Measurements from ENCODE around the gene THAP8. TPM values are rescaled to one million over a fixed set of nuclear protein-coding genes. Genes with fewer than 3 reads are reported as not detected.

The THAP8 gene
- total RNA-seq, 6 experiments from 2014 or later: 5.2 to 6.4 (median 5.5) TPM

GRCh38 chr19:35990156-35990555 is 63.9 kb downstream of the THAP8 start:
- Mint-ChIP-seq H3K9me3 (0 out of 2 replicates have a peak, but pooled peaks cover 4% of the 10 kb centered on the region), H3K27ac (no peak overlapping the region), H3K4me1 (ENCODE audit: low read depth) (peaks cover 5% of the 10 kb centered on the region), H3K4me3 (no peak overlapping the region), H3K36me3 (ENCODE audit: low read depth) (no peaks in the 10 kb centered on the region), H3K27me3 (ENCODE audit: insufficient read depth) (peaks cover 37% of the 10 kb centered on the region)
- DNase-seq: no peak
- TF ChIP-seq CTCF (IDR thresholded peaks at IDR 0.05): no peak

GRCh38 chr19:35988824-35989223 is 65.3 kb downstream of the THAP8 start:
- no peak overlapping the region for H3K4me3 Mint-ChIP-seq
- H3K4me1 Mint-ChIP-seq (ENCODE audit: low read depth): no peaks in the 10 kb centered on the region
- no peak for DNase-seq
- H3K27me3 Mint-ChIP-seq (ENCODE audit: insufficient read depth): peaks cover 46% of the 10 kb centered on the region
- no peak for TF ChIP-seq CTCF (IDR thresholded peaks at IDR 0.05)
- H3K36me3 Mint-ChIP-seq (ENCODE audit: low read depth): no peaks in the 10 kb centered on the region
- H3K9me3 Mint-ChIP-seq: 0 out of 2 replicates have a peak, but pooled peaks cover 4% of the 10 kb centered on the region
- no peak overlapping the region for H3K27ac Mint-ChIP-seq

- Mint-ChIP-seq H3K27ac (no peak overlapping the region), H3K4me1 (ENCODE audit: low read depth) (no peaks in the 10 kb centered on the region), H3K9me3 (0 out of 2 replicates have a peak, but pooled peaks cover 4% of the 10 kb centered on the region), H3K4me3 (no peak overlapping the region), H3K36me3 (ENCODE audit: low read depth) (no peaks in the 10 kb centered on the region), H3K27me3 (ENCODE audit: insufficient read depth) (peaks cover 54% of the 10 kb centered on the region)
- no peak for DNase-seq
- no peak for TF ChIP-seq CTCF (IDR thresholded peaks at IDR 0.05)
Measured at GRCh38 chr19:35987571-35987896, 66.6 kb downstream of the THAP8 start.

GRCh38 chr19:35986664-35987570 is 67.2 kb downstream of the THAP8 start:
- no peak for TF ChIP-seq CTCF (IDR thresholded peaks at IDR 0.05)
- no peaks in the 10 kb centered on the region for H3K4me1 Mint-ChIP-seq (ENCODE audit: low read depth)
- 0 out of 2 replicates have a peak, but pooled peaks cover 4% of the 10 kb centered on the region for H3K9me3 Mint-ChIP-seq
- no peak overlapping the region for H3K27ac Mint-ChIP-seq
- H3K27me3 Mint-ChIP-seq (ENCODE audit: insufficient read depth): peaks cover 55% of the 10 kb centered on the region
- H3K36me3 Mint-ChIP-seq (ENCODE audit: low read depth): no peaks in the 10 kb centered on the region
- no peak for DNase-seq
- 0 out of 2 replicates have a peak overlapping the region, but pooled peaks have one; percentile 10 for H3K4me3 Mint-ChIP-seq

GRCh38 chr19:35986111-35986510 is 68.0 kb downstream of the THAP8 start:
- DNase-seq: no peak
- no peak for TF ChIP-seq CTCF (IDR thresholded peaks at IDR 0.05)
- Mint-ChIP-seq H3K27ac (no peak overlapping the region), H3K27me3 (ENCODE audit: insufficient read depth) (peaks cover 53% of the 10 kb centered on the region), H3K36me3 (ENCODE audit: low read depth) (no peaks in the 10 kb centered on the region), H3K9me3 (0 out of 2 replicates have a peak, but pooled peaks cover 4% of the 10 kb centered on the region), H3K4me3 (no peak overlapping the region), H3K4me1 (ENCODE audit: low read depth) (no peaks in the 10 kb centered on the region)

Other genes with a start within 250 kb of the THAP8 start
- not detected for gene PRODH2, start 241.4 kb downstream of the THAP8 start, total RNA-seq (2021; fragmentation: NEBNext Ultra II Directional; extraction: Animal tissue kit (Norgen Biotek cat#: 25700))
- gene NPHS1, start 201.8 kb downstream of the THAP8 start, total RNA-seq (2021; fragmentation: NEBNext Ultra II Directional; extraction: Animal tissue kit (Norgen Biotek cat#: 25700)): not detected
- under 1 TPM in 1 of 6 experiments, not detected in 5; 0.07 TPM for gene KIRREL2, start 197.4 kb downstream of the THAP8 start, total RNA-seq (2021; fragmentation: NEBNext Ultra II Directional; extraction: Animal tissue kit (Norgen Biotek cat#: 25700))
- 10 to 100 TPM; 24.3 to 39.7 (median 38.1) TPM for gene APLP1, start 185.7 kb downstream of the THAP8 start, total RNA-seq (2021; fragmentation: NEBNext Ultra II Directional; extraction: Animal tissue kit (Norgen Biotek cat#: 25700))
- gene NFKBID, start 153.7 kb downstream of the THAP8 start, total RNA-seq (2021; fragmentation: NEBNext Ultra II Directional; extraction: Animal tissue kit (Norgen Biotek cat#: 25700)): 1 to 10 TPM; 3.9 to 7.2 (median 5.3) TPM
- 1 to 10 TPM in 5 of 6 experiments, under 1 TPM in 1; 0.96 to 4.1 (median 1.2) TPM for gene HCST, start 151.8 kb downstream of the THAP8 start, total RNA-seq (2021; fragmentation: NEBNext Ultra II Directional; extraction: Animal tissue kit (Norgen Biotek cat#: 25700))
- not detected for gene TYROBP, start 146.0 kb downstream of the THAP8 start, total RNA-seq (2021; fragmentation: NEBNext Ultra II Directional; extraction: Animal tissue kit (Norgen Biotek cat#: 25700))
- gene LRFN3, start 117.9 kb downstream of the THAP8 start, total RNA-seq (2021; fragmentation: NEBNext Ultra II Directional; extraction: Animal tissue kit (Norgen Biotek cat#: 25700)): 10 to 100 TPM; 15.3 to 21.0 (median 19.1) TPM
- gene SDHAF1, start 59.1 kb downstream of the THAP8 start, total RNA-seq (2021; fragmentation: NEBNext Ultra II Directional; extraction: Animal tissue kit (Norgen Biotek cat#: 25700)): 10 to 100 TPM in 2 of 6 experiments, 1 to 10 TPM in 4; 8.2 to 12.5 (median 8.9) TPM
- gene SYNE4, start 45.5 kb downstream of the THAP8 start, total RNA-seq (2021; fragmentation: NEBNext Ultra II Directional; extraction: Animal tissue kit (Norgen Biotek cat#: 25700)): under 1 TPM; 0.07 to 0.40 (median 0.29) TPM
- gene ALKBH6, start 40.1 kb downstream of the THAP8 start, total RNA-seq (2021; fragmentation: NEBNext Ultra II Directional; extraction: Animal tissue kit (Norgen Biotek cat#: 25700)): 10 to 100 TPM; 25.3 to 31.5 (median 28.5) TPM
- gene CLIP3, start 21.4 kb downstream of the THAP8 start, total RNA-seq (2021; fragmentation: NEBNext Ultra II Directional; extraction: Animal tissue kit (Norgen Biotek cat#: 25700)): 10 to 100 TPM; 62.2 to 93.1 (median 83.9) TPM
- 10 to 100 TPM in 5 of 6 experiments, 1 to 10 TPM in 1; 6.5 to 13.8 (median 13.0) TPM for gene WDR62, start 612 bp upstream of the THAP8 start, total RNA-seq (2021; fragmentation: NEBNext Ultra II Directional; extraction: Animal tissue kit (Norgen Biotek cat#: 25700))
- gene OVOL3, start 56.9 kb upstream of the THAP8 start, total RNA-seq (2021; fragmentation: NEBNext Ultra II Directional; extraction: Animal tissue kit (Norgen Biotek cat#: 25700)): not detected
- gene POLR2I, start 60.6 kb upstream of the THAP8 start, total RNA-seq (2021; fragmentation: NEBNext Ultra II Directional; extraction: Animal tissue kit (Norgen Biotek cat#: 25700)): 10 to 100 TPM; 64.1 to 75.1 (median 69.2) TPM
- gene TBCB, start 61.2 kb upstream of the THAP8 start, total RNA-seq (2021; fragmentation: NEBNext Ultra II Directional; extraction: Animal tissue kit (Norgen Biotek cat#: 25700)): 100 to 1,000 TPM; 229 to 266 (median 243) TPM
- 1,000 to 10,000 TPM; 1,039 to 1,309 (median 1,209) TPM for gene CAPNS1, start 85.8 kb upstream of the THAP8 start, total RNA-seq (2021; fragmentation: NEBNext Ultra II Directional; extraction: Animal tissue kit (Norgen Biotek cat#: 25700))
- gene COX7A1, start 98.2 kb upstream of the THAP8 start, total RNA-seq (2021; fragmentation: NEBNext Ultra II Directional; extraction: Animal tissue kit (Norgen Biotek cat#: 25700)): 100 to 1,000 TPM in 2 of 6 experiments, 10 to 100 TPM in 4; 59.8 to 139 (median 85.5) TPM
- gene ZNF565, start 160.4 kb upstream of the THAP8 start, total RNA-seq (2021; fragmentation: NEBNext Ultra II Directional; extraction: Animal tissue kit (Norgen Biotek cat#: 25700)): 1 to 10 TPM; 2.7 to 3.7 (median 3.1) TPM
- 10 to 100 TPM; 49.7 to 58.2 (median 56.6) TPM for gene ZNF146, start 160.8 kb upstream of the THAP8 start, total RNA-seq (2021; fragmentation: NEBNext Ultra II Directional; extraction: Animal tissue kit (Norgen Biotek cat#: 25700))

All from HFFc6 (cell line).